ENCODE measurements around the gene FHL1.

- TF ChIP-seq POLR2AphosphoS5 (IDR thresholded peaks at IDR 0.05; ENCODE audit: borderline replicate concordance, low read depth, low read length) (no peak), EZH2 (IDR thresholded peaks at IDR 0.05) (no peak), FOXP2 (optimal IDR thresholded peaks at IDR 0.05; ENCODE audit: control extremely low read depth, extremely low read length, insufficient read depth) (no peak)
Observed at GRCh38 chrX:136202889-136203288, 55.6 kb downstream of the FHL1 start.
